GM21576 (cell line): ENCODE measurements around the gene ENTPD1.
A peak's percentile ranks its signal among the peaks of the same experiment; 100 is the strongest.
"Not testable (repeated sequence)": the region's sequence is repeated elsewhere in the genome, so short reads cannot be mapped to it uniquely, and the experiment has no call there.

ENCODE experiments used
- ATAC-seq: cut with Tn5 transposase; IDR thresholded peaks from one replicate; pipeline ENCODE4 v1.9.1; 2021; ENCODE audit warnings: mild to moderate bottlenecking, moderate library complexity; ENCODE audit not compliant: unreplicated experiment

Gene ENTPD1

GRCh38 chr10:95792874-95793285 lies 36.9 kb downstream of the ENTPD1 start:
- ATAC-seq = no peak

- ATAC-seq = peak; percentile 29
Observed at GRCh38 chr10:95793401-95794045, 37.6 kb downstream of the ENTPD1 start.

GRCh38 chr10:95794195-95794594 lies 38.2 kb downstream of the ENTPD1 start:
- no peak for ATAC-seq

DNA sequence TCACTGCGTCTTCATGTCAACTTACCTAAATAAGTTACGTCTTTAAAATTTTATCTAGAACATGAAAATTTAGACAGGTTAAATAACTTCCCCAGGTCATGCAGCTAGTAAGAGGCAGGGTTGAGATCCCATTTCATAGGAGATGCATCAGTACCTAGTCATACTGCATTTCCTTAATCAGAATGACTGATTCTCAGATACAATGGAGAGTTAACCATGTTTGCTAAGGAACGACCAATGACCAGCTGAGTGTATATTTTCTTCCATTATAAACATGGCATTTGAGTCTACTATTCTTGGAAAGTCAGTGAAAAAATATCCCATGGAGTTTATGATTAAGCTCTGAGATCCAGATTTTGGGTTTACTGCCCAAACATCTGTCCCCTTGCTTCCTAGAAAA lies 39.6 kb downstream of the ENTPD1 start:
- no peak for ATAC-seq

- ATAC-seq = no peak
Observed at GRCh38 chr10:95796504-95796903, 40.5 kb downstream of the ENTPD1 start.

DNA sequence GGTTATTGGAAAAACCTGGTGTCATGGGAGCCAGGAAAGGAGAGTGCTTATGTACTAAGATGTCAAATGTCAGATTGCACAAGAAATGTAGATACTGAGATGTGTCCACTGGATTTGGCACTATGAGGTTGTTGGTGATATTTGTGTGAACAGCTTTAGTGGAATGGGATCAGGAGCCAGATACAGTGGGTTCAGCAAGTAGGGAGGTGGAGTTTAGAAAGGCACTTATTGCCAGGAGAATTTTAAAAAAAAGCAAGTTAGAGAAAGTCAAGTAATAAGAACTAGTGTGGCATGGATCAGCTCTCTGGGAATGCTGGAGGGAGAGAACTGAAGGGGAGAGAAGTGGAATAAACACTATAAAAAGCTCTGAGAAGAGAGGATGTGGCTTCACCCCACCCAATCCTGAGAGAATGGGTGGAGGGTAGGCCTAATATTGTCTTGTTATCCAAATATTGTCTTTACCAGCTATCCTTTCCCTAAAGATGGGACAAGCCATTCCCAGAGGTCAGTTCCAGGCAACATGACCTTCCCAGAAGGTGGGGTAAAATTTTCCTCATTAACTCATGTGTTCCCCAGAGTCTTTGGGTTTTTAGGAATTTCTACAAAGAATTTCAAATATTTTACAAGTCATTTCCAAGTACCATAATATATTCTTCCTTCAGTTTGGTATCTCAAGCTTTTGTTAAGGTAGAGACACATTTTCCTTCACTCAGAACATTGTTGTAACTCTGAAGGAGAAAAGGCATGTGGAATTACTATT lies 42.3 kb downstream of the ENTPD1 start:
- ATAC-seq = no peak

DNA sequence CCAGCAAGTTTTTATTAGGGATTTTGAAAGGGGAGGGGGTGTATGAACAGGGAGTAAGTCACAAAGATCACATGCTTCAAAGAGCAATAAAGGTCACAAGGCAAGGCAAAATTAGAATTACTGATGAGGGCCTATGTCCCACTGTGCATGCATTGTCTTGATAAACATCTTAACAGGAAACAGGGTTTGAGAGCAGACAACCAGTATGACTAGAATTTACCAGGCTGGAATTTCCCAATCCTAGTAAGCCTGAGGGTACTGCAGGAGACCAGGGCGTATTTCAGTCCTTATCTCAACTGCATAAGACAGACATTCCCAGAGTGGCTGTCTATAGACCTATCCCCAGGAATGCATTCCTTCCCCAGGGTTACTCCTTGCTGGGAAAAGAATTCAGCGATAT lies 44.3 kb downstream of the ENTPD1 start:
- not testable (repeated sequence) for ATAC-seq

DNA sequence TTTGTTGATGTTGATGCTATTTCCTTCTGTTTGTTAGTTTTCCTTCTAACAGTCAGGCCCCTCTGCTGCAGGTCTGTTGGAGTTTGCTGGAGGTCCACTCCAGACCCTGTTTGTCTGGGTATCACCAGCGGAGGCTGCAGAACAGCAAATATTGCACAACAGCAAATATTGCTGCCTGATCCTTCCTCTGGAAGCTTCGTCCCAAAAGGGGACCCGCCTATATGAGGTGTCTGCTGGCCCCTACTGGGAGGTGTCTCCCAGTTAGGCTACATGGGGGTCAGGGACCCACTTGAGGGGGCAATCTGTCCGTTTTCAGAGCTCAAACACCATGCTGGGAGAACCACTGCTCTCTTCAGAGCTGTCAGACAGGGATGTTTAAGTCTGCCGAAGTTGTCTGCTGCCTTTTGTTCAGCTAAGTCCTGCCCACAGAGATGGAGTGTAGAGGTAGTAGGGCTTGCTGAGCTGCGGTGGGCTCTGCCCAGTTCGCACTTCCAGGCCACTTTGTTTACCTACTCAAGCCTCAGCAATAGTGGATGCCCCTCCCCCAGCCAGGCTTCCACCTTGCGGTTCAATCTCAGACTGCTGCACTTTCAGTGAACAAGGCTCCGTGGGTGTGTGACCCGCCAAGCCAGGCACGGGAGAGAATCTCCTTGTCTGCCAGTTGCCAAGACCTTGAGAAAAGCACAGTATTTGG lies 50.9 kb downstream of the ENTPD1 start:
- not testable (repeated sequence) for ATAC-seq

GRCh38 chr10:95808705-95809308 lies 52.8 kb downstream of the ENTPD1 start:
- ATAC-seq = not testable (repeated sequence)

- no peak for ATAC-seq
Observed at GRCh38 chr10:95809370-95810197, 53.6 kb downstream of the ENTPD1 start.

DNA sequence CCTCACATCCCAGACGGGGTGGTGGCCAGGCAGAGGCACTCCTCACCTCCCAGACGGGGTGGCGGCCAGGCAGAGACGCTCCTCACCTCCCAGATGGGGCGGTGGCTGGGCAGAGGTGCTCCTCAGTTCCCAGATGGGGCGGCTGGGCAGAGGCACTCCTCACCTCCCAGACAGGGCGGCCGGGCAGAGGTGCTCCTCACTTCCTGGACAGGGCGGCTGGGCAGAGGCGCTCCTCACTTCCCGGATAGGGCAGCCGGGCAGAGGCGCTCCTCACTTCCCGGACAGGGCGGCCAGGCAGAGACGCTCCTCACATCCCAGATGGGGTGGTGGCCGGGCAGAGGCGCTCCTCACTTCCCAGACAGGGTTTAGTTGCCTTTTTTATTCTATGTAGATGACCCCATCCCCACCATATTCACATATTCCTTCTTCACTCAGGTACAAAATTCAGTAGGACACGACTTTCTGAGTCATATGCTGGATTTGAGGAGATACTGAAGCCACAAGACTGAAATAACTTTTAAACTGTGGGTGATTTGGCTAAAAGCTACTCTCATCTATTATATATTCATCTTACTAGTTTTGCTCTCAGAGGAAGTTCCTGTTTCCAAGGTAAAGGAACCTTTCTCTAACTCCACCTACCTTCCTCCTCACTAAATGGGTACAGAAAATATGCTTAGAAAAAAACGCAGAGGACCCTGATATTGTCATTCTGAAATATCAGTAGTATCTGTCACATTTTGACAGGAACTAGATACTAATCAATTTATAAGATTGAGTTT lies 54.4 kb downstream of the ENTPD1 start:
- no peak for ATAC-seq

DNA sequence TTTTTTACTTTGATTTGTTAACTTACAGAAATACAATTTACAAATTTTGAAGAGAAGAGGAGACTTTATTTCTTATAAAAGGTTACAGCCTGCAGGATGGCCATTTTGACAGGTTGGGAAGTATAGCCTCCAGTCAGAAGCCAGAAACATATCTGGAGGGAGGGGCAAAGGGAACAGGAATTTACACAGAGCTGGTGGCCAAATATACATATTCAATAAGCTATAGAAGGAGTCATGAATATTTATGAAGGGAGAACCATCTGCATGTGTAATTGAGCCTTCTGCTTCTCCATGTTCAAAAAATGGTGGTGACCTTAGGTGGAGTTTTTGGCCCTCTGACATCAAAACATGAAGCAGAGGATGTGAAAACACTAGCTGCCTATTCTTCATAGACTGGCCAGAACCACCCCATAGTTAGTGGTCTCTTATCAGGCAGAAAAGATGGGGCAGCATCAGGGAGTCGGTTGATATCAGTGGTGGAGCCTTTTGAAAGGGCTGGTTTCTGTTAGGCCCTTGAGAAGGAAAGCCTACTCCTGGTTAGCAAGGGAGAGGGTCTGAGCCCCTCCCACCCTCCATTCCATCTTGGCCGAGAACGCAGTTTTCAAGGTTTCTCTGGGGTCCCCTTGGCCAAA lies 57.2 kb downstream of the ENTPD1 start:
- no peak for ATAC-seq

GRCh38 chr10:95814011-95814727 lies 58.2 kb downstream of the ENTPD1 start:
- no peak for ATAC-seq

DNA sequence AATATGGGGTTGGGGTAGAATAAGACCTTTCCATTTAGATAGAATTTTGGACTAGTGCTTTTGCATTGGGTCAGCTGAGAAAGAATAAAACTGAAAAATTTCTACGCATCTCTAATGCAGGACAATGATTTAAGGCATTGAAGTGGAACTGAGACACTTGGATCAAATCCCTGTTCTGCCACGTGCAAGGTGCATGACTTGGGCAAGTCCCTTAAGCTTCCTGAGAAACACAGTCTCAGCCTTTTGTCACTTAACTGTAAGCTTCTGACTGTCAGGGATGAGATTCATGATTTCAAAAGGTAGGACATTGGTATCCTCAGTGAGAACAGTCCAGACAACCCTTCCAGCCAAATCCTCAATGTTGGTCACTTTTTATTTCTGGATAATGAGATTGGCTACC lies 59.2 kb downstream of the ENTPD1 start:
- ATAC-seq = no peak

GRCh38 chr10:95815701-95816240 lies 59.8 kb downstream of the ENTPD1 start:
- ATAC-seq = no peak

- ATAC-seq = no peak
Observed at GRCh38 chr10:95818010-95818409, 62.0 kb downstream of the ENTPD1 start.

DNA sequence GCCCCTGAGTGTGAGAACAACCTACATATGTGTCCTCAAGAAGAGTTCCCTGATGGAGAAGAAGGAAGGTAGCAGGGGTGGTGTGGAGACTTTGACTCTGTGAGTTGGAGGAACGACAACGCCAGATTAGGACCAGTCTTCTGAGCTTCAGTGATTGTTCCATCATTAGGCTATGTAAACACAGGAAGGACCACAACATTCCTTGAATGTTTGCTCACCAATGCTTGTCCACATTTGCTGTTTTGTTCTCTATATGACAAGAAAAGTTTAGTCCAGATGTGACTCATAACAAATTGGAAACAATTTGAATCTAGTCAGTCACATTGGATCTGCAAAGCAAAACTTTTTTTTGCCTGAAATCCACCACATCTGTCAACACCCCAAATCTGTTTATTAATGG lies 62.7 kb downstream of the ENTPD1 start:
- ATAC-seq = no peak

- ATAC-seq = no peak
Observed at GRCh38 chr10:95819620-95820329, 63.8 kb downstream of the ENTPD1 start.
